ENCODE measurements around the gene B3GNT9.

GRCh38 chr16:67170949-67171649 is 20.3 kb upstream of the B3GNT9 start:
- TF ChIP-seq POLR2AphosphoS5 (IDR thresholded peaks at IDR 0.05; ENCODE audit: low read depth, low read length) (no peak), CTCF (IDR thresholded peaks at IDR 0.05) (no peak), TAF1 (IDR thresholded peaks at IDR 0.05; ENCODE audit: borderline replicate concordance, low read depth, low read length) (no peak), MAX (IDR thresholded peaks at IDR 0.05; ENCODE audit: low read depth) (no peak), EZH2phosphoT487 (IDR thresholded peaks at IDR 0.05; ENCODE audit: borderline replicate concordance, low read depth) (no peak), FOXM1 (IDR thresholded peaks at IDR 0.05; ENCODE audit: low read depth) (no peak), CHD2 (IDR thresholded peaks at IDR 0.05; ENCODE audit: low read length, partially characterized antibody) (no peak), MXI1 (IDR thresholded peaks at IDR 0.05; ENCODE audit: low read depth, low read length) (no peak), YY1 (IDR thresholded peaks at IDR 0.05; ENCODE audit: low read depth) (no peak), NRF1 (IDR thresholded peaks at IDR 0.05; ENCODE audit: low read depth, low read length) (no peak)

Data from SK-N-SH (cell line).